ENCODE data around the gene SLC6A6. TPM values are rescaled to one million over a fixed set of nuclear protein-coding genes. Genes with fewer than 3 reads are reported as not detected.

SLC6A6 gene
- polyA plus RNA-seq, 6 donors from 2014 or later, result 4.7 to 9.1 (median 6.2) TPM

GRCh38 chr3:14366915-14367823 lies 35.2 kb upstream of the SLC6A6 start:
- H3K4me3 Mint-ChIP-seq, result no peak overlapping the region
- DNase-seq (no peak), ATAC-seq (ENCODE audit: low read depth in 2 of 2) (no peak)
- peaks cover 4 to 30% (median 18%) of the 10 kb centered on the region in 3 donors for H3K27me3 Mint-ChIP-seq
- H3K9me3 Mint-ChIP-seq, result no peaks in the 10 kb centered on the region
- peaks cover 0 to 7% (median 0%) of the 10 kb centered on the region in 3 donors for H3K4me1 Mint-ChIP-seq
- no peak overlapping the region for H3K27ac Mint-ChIP-seq
- no peaks in the 10 kb centered on the region for H3K36me3 Mint-ChIP-seq

GRCh38 chr3:14368146-14368545 lies 34.3 kb upstream of the SLC6A6 start:
- H3K4me3 Mint-ChIP-seq, result no peak overlapping the region
- H3K27me3 Mint-ChIP-seq, result peaks cover 4 to 38% (median 28%) of the 10 kb centered on the region in 3 donors
- H3K9me3 Mint-ChIP-seq, result no peaks in the 10 kb centered on the region
- DNase-seq (no peak), ATAC-seq (ENCODE audit: low read depth in 2 of 2) (no peak)
- H3K36me3 Mint-ChIP-seq, result no peaks in the 10 kb centered on the region
- H3K27ac Mint-ChIP-seq, result no peak overlapping the region
- H3K4me1 Mint-ChIP-seq, result peaks cover 0 to 8% (median 0%) of the 10 kb centered on the region in 3 donors

- Mint-ChIP-seq H3K27ac (no peak overlapping the region), H3K4me1 (peaks cover 0 to 8% (median 3%) of the 10 kb centered on the region in 3 donors), H3K27me3 (peaks cover 4 to 46% (median 34%) of the 10 kb centered on the region in 3 donors), H3K36me3 (no peaks in the 10 kb centered on the region), H3K9me3 (no peaks in the 10 kb centered on the region), H3K4me3 (peak overlapping the region in 1 of 8 donors; percentile 47)
- ATAC-seq (ENCODE audit: low read depth in 2 of 2), result no peak
- DNase-seq, result no peak
Observed at GRCh38 chr3:14368885-14369284, 33.5 kb upstream of the SLC6A6 start.

- no peak for ATAC-seq (ENCODE audit: low read depth in 2 of 2)
- peaks cover 0 to 8% (median 3%) of the 10 kb centered on the region in 3 donors for H3K4me1 Mint-ChIP-seq
- no peak overlapping the region for H3K4me3 Mint-ChIP-seq
- no peak for DNase-seq
- peak overlapping the region in 1 of 6 donors; percentile 10 for H3K27ac Mint-ChIP-seq
- H3K27me3 Mint-ChIP-seq, result peaks cover 4 to 46% (median 40%) of the 10 kb centered on the region in 3 donors
- no peaks in the 10 kb centered on the region for H3K36me3 Mint-ChIP-seq
- H3K9me3 Mint-ChIP-seq, result no peaks in the 10 kb centered on the region
Observed at GRCh38 chr3:14369675-14370669, 32.4 kb upstream of the SLC6A6 start.

GRCh38 chr3:14370720-14371572 lies 31.5 kb upstream of the SLC6A6 start:
- DNase-seq (no peak), ATAC-seq (ENCODE audit: low read depth in 2 of 2) (no peak)
- Mint-ChIP-seq H3K9me3 (no peaks in the 10 kb centered on the region), H3K4me3 (no peak overlapping the region), H3K27me3 (peaks cover 7 to 41% (median 40%) of the 10 kb centered on the region in 3 donors), H3K36me3 (no peaks in the 10 kb centered on the region), H3K27ac (no peak overlapping the region), H3K4me1 (peaks cover 0 to 8% (median 3%) of the 10 kb centered on the region in 3 donors)

GRCh38 chr3:14371573-14372474 lies 30.6 kb upstream of the SLC6A6 start:
- Mint-ChIP-seq H3K27me3 (peaks cover 7 to 36% (median 36%) of the 10 kb centered on the region in 3 donors), H3K36me3 (no peaks in the 10 kb centered on the region), H3K4me3 (no peak overlapping the region), H3K9me3 (no peaks in the 10 kb centered on the region), H3K27ac (peak overlapping the region in 2 of 6 donors; percentile 22 to 25), H3K4me1 (peaks cover 0 to 8% (median 3%) of the 10 kb centered on the region in 3 donors)
- DNase-seq (no peak), ATAC-seq (ENCODE audit: low read depth in 2 of 2) (no peak)

GRCh38 chr3:14372587-14372986 lies 29.8 kb upstream of the SLC6A6 start:
- ATAC-seq (ENCODE audit: low read depth in 2 of 2) (no peak), DNase-seq (no peak)
- H3K9me3 Mint-ChIP-seq, result no peaks in the 10 kb centered on the region
- H3K36me3 Mint-ChIP-seq, result no peaks in the 10 kb centered on the region
- peaks cover 0 to 12% (median 5%) of the 10 kb centered on the region in 3 donors for H3K4me1 Mint-ChIP-seq
- no peak overlapping the region for H3K4me3 Mint-ChIP-seq
- peaks cover 7 to 29% (median 29%) of the 10 kb centered on the region in 3 donors for H3K27me3 Mint-ChIP-seq
- no peak overlapping the region for H3K27ac Mint-ChIP-seq

- H3K4me1 Mint-ChIP-seq, result peaks cover 0 to 16% (median 7%) of the 10 kb centered on the region in 3 donors
- H3K27ac Mint-ChIP-seq, result no peak overlapping the region
Observed at GRCh38 chr3:14373753-14374376, 28.5 kb upstream of the SLC6A6 start.

GRCh38 chr3:14374444-14374883 lies 27.9 kb upstream of the SLC6A6 start:
- H3K36me3 Mint-ChIP-seq, result no peaks in the 10 kb centered on the region
- ATAC-seq (ENCODE audit: low read depth in 2 of 2) (no peak), DNase-seq (no peak)
- H3K9me3 Mint-ChIP-seq, result no peaks in the 10 kb centered on the region
- H3K27me3 Mint-ChIP-seq, result peaks cover 7 to 29% (median 27%) of the 10 kb centered on the region in 3 donors
- H3K27ac Mint-ChIP-seq, result no peak overlapping the region
- peaks cover 0 to 16% (median 7%) of the 10 kb centered on the region in 3 donors for H3K4me1 Mint-ChIP-seq
- H3K4me3 Mint-ChIP-seq, result no peak overlapping the region

More at GRCh38 chr3:14373753-14374376, 28.5 kb upstream of the SLC6A6 start:
- peaks cover 7 to 29% (median 27%) of the 10 kb centered on the region in 3 donors for H3K27me3 Mint-ChIP-seq
- DNase-seq (no peak), ATAC-seq (ENCODE audit: low read depth in 2 of 2) (no peak)
- no peaks in the 10 kb centered on the region for H3K36me3 Mint-ChIP-seq
- no peaks in the 10 kb centered on the region for H3K9me3 Mint-ChIP-seq
- no peak overlapping the region for H3K4me3 Mint-ChIP-seq

GRCh38 chr3:14375192-14375591 lies 27.2 kb upstream of the SLC6A6 start:
- DNase-seq (no peak), ATAC-seq (ENCODE audit: low read depth in 2 of 2) (no peak)
- Mint-ChIP-seq H3K27ac (no peak overlapping the region), H3K27me3 (peaks cover 4 to 29% (median 27%) of the 10 kb centered on the region in 3 donors), H3K4me1 (peaks cover 0 to 16% (median 7%) of the 10 kb centered on the region in 3 donors), H3K4me3 (peak overlapping the region in 1 of 8 donors; percentile 9), H3K9me3 (no peaks in the 10 kb centered on the region), H3K36me3 (peaks cover 0 to under 1% of the 10 kb centered on the region in 2 donors)

GRCh38 chr3:14376348-14377043 lies 25.9 kb upstream of the SLC6A6 start:
- Mint-ChIP-seq H3K27me3 (peaks cover 3 to 30% (median 25%) of the 10 kb centered on the region in 3 donors), H3K4me1 (peaks cover 0 to 16% (median 12%) of the 10 kb centered on the region in 3 donors), H3K9me3 (peaks cover 0 to 13% (median 5%) of the 10 kb centered on the region in 7 donors), H3K27ac (peak overlapping the region in 1 of 6 donors; percentile 32), H3K36me3 (peaks cover 0 to 8% of the 10 kb centered on the region in 2 donors), H3K4me3 (no peak overlapping the region)
- ATAC-seq (ENCODE audit: low read depth in 2 of 2) (no peak), DNase-seq (no peak)

All from naive B cell (primary cell).